Measurements from ENCODE around the gene OLFML2A.

OLFML2A gene

DNA sequence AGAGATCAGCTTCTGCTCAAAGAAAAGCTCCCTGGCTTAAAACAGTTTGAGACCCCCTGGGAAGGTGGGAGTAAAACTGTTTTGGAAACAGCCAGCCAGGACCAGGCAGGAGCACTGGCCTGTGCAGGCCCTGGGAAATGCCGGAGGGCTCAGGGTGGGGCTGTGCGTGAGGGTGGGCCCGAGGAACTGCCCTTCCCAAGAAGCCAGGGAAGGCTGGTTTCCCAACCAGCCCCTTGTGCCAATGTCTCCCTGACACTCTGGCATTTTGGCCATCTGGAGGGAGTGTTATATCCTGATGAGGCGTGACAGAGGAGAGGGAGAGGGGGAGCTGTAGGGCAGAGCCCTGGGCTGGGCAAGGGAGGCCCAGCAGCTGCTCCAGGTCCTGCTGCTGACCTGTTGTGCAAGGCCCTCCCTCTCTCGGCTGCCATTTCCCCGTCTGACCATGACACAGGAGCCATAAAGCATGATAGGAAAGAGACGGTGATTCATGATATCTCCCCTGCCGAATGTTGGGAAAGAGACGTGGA, 16.1 kb downstream of the OLFML2A start:
- in situ Hi-C loops (cut with MboI; ENCODE audit: low sequenced_read_pairs) = no loop called here

DNA sequence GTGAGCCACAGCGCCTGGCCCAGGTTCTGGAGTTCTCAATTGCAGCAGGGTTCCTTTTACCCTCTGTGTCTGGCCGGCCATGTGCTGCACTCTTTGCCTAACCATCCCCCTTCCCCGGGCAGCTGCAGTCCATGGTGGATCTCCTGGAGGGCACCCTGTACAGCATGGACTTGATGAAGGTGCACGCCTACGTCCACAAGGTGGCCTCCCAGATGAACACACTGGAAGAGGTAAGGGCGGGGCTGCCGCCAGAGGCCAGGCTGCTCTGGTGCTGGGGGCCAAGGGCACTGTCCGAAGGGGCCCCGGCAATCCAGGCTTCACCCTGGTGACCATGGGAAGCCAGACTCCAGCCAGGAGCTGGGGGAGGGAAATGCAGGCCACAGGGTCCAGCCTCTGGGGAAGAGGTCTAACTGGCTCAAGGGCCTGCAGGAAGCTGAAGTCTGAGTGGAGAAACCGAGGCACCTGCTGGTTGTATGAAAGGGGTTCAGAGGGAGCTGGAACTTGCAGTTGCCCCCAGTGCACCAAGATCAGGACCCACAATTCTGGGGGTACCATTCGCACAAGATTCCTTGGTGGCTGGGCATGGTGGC, 18.1 kb downstream of the OLFML2A start:
- in situ Hi-C loops (cut with MboI; ENCODE audit: low sequenced_read_pairs) = no loop called here

DNA sequence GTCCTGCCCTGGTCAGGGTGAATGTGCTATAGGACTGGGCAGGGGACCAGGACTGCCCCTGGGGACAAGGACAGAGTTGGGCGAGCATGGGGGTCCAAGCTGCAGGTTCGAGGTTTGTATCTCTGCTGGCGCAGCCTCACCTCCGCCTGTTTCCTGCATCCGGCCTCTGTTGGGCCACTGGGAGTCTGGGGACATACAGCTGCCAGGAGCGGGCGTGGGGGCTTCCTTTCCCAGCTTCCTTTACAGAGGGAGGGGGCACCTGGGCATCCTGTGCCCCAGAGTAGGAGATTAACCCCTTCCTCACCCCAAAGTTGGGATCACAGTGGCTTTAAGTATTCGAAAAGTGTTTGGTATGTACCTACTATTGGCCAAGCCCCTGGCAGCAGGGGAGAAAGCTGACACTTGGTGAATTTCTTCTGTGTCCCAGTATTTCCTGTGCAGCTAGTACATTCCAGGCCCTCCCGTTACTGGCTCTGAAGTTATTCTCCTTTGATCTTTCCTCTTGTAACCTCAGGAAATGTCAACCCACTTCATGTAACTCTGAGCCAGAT, 19.0 kb downstream of the OLFML2A start:
- in situ Hi-C loops (cut with MboI; ENCODE audit: low sequenced_read_pairs) = no loop called here

DNA sequence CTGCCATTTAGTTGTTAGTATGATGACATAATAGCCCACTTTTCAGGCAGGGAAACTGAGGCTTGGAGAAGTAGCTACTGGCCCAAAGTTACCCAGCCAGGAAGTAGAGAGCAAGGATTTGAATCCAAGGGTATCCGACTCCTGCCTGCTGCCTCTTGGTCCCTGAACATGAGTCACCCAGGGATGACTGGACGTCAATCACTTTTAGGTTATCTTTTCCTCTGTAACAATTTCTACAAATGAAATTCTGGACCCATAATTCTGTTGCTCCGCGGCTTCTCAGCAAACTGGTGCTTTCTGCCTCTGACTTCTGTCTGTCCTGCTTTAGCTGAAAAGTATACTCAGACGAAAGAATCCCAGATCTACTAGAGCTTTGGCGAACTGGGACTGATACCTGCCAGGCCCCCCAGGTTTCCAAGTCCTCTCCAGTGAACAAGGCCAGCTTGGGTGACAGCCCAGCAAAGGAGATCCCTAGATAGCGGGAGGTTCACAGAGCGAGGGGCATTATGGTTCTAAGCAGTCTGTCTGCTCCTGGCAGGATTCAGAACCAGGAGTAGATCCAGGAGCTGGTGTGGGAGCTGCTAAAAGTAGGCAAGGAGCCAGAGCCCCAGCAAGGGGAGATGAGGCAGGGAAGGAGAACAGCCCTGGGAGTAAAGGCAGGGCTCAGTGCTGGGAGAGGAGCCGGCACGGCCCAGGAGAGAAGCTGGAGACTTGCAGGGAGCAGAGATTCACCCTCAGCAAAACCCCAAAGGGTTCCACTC, 20.6 kb downstream of the OLFML2A start:
- in situ Hi-C loops (cut with MboI; ENCODE audit: low sequenced_read_pairs) = no loop called here

DNA sequence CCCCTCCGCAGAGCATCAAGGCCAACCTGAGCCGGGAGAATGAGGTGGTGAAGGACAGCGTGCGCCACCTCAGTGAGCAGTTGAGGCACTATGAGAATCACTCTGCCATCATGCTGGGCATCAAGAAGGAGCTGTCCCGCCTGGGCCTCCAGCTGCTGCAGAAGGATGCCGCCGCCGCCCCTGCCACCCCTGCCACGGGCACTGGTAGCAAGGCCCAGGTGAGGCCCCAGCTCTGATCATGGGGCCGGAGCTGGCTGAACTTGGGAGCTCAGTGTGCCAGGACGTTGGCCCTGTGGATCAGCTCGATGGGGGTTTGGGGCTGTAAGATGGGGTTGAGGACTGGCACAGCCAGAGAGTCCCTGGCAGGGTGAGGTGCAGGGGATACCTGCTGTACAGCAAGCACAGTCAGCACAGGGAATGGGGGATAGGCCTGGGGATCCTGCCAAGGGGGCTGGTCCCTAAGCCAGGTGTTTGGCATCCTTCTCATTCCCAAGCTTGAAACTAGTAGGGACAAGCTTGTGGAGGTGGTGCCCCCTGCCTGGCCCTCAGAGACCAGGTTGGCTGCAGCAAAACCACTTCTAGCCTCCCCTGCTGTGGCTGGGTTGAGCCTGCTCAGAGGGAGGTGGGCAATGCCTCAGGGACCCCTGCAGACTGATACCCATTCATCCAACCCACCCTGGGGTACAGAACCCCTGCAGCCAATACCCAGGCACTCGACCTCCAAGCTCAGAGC, 22.5 kb downstream of the OLFML2A start:
- in situ Hi-C loops (cut with MboI; ENCODE audit: low sequenced_read_pairs) = no loop called here

DNA sequence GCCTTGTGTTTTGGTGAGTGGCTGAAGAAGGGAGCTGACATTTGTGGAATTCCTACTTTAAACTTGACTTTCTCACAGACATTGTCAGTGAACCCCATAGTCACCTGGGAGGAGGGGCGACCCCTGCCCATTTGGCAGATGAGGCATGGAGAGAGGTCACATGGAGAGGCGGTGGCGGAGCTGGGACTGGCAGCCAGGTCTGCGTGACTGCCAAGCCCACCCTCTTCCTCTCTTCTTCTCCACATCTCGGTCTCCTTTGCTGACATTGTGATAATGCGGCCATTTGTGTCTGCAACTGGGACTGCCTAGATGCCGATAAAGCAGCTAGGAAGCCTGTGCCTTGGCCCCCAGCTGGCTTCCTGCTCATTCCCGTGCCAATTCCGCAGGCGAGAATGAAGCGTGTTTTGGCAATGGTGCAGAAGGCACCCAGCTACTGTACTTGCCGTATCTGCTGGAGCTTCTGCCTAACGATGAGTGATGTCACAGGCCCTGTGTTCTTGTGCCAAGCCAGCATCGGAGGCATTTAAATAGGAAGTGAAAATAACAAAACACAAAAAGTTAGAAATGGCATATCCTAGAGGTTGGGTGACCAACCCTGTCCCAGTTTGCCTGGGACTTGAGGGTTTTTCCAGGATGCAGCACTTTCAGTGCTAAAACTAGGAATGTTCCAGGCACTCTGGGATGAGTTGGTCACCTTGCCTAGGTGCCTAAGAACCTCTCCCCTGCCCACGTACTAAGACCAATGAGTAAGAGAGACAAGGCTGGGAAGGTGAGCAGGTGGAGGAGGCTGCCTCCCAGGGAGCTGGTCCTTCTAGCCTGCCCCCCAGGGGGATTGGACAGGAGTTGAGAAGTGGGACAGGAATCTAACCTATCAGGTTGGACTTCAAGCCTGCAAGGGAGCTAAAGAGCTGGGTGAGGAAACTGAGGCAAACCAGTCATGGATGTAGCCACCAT, 23.6 kb downstream of the OLFML2A start:
- in situ Hi-C loops (cut with MboI; ENCODE audit: low sequenced_read_pairs) = no loop called here

DNA sequence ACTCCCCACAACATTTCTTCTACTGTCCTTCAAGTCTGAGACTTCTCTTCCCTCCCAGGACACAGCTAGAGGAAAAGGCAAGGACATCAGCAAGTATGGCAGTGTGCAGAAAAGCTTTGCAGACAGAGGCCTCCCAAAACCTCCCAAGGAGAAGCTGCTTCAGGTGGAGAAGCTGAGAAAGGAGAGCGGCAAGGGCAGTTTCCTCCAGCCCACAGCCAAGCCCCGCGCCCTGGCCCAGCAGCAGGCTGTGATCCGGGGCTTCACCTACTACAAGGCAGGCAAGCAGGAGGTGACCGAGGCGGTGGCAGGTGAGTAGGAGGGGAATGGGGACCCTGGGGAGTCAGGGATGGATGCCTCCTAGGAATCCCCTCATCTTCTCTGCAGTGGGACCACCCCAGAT, 24.4 kb downstream of the OLFML2A start:
- in situ Hi-C loops (cut with MboI; ENCODE audit: low sequenced_read_pairs) = no loop called here

DNA sequence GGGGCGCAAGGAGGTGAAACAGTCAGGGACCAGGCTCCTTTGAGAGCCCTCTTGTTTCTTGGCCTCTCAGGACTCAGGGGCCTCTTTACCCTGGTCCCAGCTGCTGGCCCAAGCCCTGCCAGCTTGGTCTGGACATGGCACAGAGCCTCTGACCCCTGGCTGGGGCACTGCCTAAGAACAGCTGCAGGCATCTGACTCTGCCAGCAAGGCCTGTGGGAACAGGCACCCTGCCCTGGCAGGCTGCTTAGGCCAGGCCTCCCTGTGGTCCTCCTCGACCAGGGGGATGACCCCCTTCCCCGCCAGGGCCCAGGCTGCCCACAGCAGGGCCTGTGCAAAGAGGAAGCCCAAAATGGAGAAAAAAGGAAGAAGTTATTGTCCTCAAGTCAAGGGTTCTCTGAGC, 25.5 kb downstream of the OLFML2A start:
- in situ Hi-C loops (cut with MboI; ENCODE audit: low sequenced_read_pairs) = no loop called here

DNA sequence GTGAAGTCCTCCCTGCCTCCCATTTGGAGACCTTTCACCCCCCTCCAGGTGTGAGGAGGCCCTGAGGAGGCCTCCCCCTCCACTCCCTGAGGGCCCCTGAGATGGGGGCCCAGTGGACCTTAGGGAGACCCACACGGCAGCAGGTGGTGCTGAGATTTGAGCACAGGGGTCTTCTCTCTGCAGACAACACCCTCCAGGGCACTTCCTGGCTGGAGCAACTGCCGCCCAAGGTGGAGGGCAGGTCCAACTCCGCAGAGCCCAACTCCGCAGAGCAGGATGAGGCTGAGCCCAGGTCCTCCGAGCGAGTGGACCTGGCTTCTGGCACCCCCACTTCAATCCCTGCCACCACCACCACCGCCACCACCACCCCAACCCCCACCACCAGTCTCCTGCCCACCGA, 27.0 kb downstream of the OLFML2A start:
- in situ Hi-C loops (cut with MboI; ENCODE audit: low sequenced_read_pairs) = no loop called here

DNA sequence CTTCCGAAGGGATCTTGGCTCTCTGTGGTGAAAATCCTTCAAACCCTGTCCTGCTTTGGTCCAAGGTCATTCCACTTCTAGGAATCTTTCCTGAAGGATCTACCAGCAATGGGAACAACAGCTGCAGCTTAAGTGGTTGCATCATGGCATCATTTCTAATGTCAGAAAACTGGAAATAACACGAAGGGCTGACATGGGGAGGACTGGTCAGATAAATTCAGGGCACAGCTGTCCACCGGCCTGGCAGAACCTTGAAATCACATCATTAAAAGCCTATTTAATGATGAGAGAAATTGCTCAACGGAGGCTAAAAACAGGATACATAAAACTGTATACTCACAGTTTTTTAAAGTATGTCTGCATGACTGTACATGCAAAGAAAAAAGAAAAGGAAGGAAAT, 28.3 kb downstream of the OLFML2A start:
- in situ Hi-C loops (cut with MboI; ENCODE audit: low sequenced_read_pairs) = no loop called here

DNA sequence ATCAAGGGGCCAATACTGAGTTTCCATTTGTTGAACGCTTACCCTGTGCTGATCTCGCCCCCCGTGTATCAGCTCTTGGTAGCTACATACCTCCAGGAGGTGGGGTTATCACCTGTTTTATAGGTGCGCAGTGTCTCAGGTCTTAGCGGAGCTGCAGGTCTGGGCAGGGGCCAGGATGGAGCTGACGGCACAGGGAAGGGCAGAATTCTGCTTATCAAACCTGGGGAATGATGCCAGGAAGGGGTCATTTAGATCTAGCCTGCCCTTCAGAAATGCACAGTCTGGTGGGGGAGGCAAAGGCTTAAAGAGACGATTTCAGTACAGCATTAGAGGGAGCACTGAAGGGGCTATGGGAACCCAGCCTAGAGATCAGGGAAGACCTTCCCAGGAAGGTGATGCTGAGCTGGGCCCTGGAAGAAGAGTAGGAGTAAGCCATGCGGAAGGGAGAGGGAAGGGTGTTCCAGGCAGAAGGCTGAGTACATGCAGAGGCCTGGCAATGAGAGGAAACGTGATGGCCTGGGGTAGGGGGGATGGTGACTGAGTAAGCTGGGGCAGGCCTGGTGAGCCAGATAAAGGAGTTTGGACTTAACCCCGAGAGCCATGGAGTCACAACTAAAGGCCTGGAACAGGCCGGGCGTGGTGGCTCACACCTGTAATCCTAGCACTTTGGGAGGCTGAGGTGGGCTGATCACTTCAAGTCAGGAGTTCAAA, 31.5 kb downstream of the OLFML2A start:
- in situ Hi-C loops (cut with MboI; ENCODE audit: low sequenced_read_pairs) = no loop called here

DNA sequence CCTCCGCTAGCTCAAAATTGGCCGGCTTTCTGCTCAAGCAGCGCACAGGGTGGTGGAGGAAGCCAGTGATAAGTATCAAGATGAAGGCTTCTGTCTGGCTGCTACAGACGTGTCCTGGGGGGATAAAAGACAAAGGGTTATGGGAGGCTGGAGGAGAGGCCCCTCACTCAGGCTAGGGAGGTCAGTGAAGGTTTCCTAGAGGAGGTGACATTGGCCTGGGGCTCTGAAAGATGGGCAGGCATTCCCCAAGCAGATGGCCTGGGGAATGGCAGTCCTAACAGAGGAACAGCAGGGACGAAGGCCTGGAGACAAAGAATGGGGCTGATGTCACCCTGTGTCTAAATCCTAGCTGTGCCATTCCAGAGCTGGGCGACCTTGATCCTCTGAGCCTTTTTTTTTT, 32.3 kb downstream of the OLFML2A start:
- in situ Hi-C loops (cut with MboI; ENCODE audit: low sequenced_read_pairs) = no loop called here

DNA sequence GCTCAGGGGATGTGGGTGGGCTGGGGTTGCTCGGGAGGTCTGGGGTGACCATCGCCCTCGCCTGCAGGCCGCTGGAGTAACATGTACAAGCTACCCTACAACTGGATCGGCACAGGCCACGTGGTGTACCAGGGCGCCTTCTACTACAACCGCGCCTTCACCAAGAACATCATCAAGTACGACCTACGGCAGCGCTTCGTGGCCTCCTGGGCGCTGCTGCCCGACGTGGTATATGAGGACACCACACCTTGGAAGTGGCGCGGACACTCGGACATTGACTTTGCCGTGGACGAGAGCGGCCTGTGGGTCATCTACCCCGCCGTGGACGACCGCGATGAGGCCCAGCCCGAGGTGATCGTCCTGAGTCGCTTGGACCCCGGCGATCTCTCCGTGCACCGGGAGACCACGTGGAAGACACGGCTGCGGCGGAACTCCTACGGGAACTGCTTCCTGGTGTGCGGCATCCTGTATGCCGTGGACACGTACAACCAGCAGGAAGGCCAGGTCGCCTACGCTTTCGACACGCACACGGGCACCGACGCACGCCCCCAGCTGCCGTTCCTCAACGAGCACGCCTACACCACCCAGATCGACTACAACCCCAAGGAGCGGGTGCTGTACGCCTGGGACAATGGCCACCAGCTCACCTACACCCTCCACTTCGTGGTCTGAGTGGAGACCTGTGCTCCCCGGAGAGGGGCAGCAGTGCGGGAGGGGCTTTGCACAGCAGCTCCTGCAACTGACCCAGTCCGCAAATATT, 33.0 kb downstream of the OLFML2A start:
- in situ Hi-C loops (cut with MboI; ENCODE audit: low sequenced_read_pairs) = no loop called here

DNA sequence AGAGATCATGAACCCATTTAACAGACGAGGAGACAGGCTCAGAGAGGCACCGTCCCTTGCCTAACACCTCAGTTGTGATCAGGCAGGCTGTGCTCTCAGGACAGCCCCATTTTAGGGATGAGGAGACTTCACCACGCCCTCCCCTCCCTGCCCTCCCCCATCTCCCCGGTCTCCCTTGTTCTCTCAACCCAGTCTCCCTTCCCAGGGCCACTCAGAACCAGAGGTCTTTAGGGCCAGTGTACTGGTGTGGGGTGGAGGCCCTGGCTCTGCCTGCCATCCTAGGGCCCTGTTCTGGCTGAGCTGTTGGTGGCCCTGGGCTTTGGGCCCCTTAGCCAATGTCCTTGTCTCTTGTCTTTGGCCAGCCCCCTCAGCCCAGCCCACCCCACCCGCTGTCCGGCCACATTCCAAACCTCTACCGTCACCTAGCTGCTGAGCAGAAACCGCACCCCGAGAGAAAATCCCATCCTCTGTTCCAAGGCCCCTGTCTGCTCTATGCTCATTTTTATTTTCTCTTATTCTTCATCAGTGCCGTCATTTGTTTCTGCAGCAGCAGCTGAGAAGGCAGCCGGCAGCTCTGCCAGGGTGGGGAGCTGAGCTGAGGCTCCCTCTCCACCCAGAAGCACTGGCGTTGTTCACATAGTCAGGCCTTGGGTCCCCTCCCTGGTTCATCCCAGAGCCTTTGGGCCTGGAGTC, 33.9 kb downstream of the OLFML2A start:
- in situ Hi-C loops (cut with MboI; ENCODE audit: low sequenced_read_pairs) = no loop called here

DNA sequence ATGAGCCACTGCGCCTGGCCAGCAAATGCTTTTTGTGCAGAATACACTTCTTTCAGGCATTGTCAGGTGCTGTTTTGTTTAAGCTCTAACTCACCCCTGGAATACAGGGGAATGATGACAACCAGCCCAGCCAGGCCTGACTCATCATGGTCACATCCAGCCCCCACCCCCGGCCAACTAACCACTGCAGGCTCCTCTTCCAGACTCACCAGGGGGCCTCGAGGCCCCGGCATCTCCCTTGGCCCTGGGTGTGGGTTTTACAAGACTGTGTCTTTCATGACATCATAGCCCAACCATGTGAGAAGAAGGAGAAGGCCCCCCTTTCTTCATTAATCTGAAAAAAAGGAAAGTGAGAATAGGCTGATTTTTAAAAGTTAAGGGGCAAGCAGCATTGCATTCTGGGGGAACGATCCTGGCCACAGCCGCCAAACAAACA, 35.5 kb downstream of the OLFML2A start:
- in situ Hi-C loops (cut with MboI; ENCODE audit: low sequenced_read_pairs) = no loop called here

DNA sequence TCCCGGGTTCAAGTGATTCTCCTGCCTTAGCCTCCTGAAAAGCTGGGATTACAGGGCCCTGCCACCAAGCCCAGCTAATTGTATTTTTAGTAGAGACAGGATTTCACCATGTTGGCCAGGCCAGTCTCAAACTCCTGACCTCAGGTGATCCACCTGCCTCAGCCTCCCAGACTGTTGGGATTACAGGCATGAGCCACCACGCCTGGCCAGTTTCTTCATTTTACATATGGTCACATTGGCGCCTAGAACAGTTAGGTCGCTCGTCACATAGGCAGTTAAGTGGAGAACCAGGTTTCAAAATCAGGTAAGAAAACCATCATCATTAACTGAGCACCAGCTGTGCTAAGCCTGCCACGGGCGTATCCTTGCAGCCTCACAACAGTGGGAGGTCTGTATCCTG, 36.1 kb downstream of the OLFML2A start:
- in situ Hi-C loops (cut with MboI; ENCODE audit: low sequenced_read_pairs) = no loop called here

DNA sequence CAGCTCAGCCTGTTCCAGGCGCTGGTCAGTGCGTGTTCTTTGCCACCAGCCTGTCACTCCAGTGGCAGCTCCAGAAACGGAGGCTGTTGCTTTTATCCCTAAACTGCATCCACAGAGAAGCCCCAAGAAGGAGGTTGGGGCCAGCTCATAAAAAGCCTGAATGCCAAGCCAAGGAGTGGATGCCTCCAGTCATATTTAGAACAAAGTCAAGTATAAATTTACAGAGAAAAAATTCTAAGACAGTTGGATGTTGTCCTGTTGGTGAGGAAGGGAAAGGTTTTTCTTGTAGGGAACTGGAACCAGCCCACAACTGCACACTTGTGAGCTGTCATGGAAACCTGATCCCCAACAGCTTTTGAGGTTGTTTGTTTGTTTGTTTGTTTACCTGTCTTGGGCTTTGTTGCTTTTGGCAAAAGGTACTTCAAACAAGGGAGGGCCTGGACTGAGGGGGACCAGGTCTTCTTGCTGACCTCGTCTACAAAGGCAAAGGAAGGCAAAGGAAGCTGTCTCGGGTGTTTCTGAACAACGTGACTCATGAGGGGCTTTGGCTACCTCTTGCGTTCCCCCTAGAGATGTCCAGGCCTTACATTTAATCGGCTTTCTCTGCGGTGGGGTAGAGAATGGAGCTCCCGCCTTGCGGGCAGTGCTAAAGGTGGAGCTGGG, 36.7 kb downstream of the OLFML2A start:
- in situ Hi-C loops (cut with MboI; ENCODE audit: low sequenced_read_pairs) = no loop called here

DNA sequence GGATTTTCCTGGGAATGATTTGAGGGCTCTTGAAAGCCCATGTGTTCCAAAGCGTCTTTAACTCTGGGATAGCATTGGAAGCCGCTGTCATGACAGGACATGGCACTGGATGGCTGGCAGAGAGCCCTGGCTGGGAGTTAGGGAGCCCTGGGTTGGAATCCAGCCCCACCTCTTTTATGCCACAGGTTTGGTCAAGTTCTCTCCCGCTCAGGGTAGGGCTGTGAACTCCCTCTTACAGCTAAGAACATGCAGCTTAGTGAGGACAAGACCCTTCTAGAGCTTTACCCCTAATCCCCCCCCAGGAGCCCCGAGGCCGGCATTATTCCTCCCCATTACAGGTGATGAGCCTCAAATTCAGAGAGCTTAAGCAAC, 37.2 kb downstream of the OLFML2A start:
- in situ Hi-C loops (cut with MboI; ENCODE audit: low sequenced_read_pairs) = no loop called here

Measured in HL-60/S4 treated with phorbol 12-myristate 13-acetate at 8.2 ng/mL for 4 days and 3 days (cell line).